OCI-LY7 (cell line): ENCODE data around the gene PRKAG2. TPM values are rescaled to one million over a fixed set of nuclear protein-coding genes. Genes with fewer than 3 reads are reported as not detected.

ENCODE experiments used
- BruUV-seq: library from RNA; stranded (reverse); fragments of 400-500 nt; replicated peaks from 2 replicates; lab custom pipeline; 2021; lab: Mats Ljungman, UMichigan
- CTCF ChIA-PET: fragments of 300-600 bp; sonication (Branson Sonifier 250); formaldehyde crosslinking; loops from one replicate; lab custom pipeline; 2022; ENCODE audit warnings: antibody characterized with exemption; ENCODE audit not compliant: unreplicated experiment; lab: Charles Lee
- POLR2A ChIA-PET: fragments of 300-600 bp; sonication (Branson Sonifier 250); formaldehyde crosslinking; loops from one replicate; lab custom pipeline; 2022; ENCODE audit warnings: antibody characterized with exemption; lab: Charles Lee
- DNase-seq: peaks from one replicate; pipeline ENCODE4 v3.0.0-alpha.2; 2015; ENCODE audit warnings: low spot score
- H2AFZ ChIP-seq: fragments of 200-600 bp; sonication (generic), shearing (Covaris generic); 2 replicates; pipeline ENCODE4 v1.6.1; 2014; ENCODE audit warnings: mild to moderate bottlenecking, antibody characterized with exemption, low read length, moderate library complexity
- H3K27ac ChIP-seq: fragments of 200-600 bp; sonication (generic); 2 replicates; pipeline ENCODE4 v1.5.1; 2014; ENCODE audit warnings: mixed run types, low read depth, mild to moderate bottlenecking, moderate library complexity, low read length, inconsistent platforms; ENCODE audit not compliant: poor library complexity, severe bottlenecking
- H3K36me3 ChIP-seq: fragments of 200-600 bp; sonication (generic); 2 replicates; pipeline ENCODE4 v1.6.1; 2014; ENCODE audit warnings: mild to moderate bottlenecking, antibody characterized with exemption, low read length, moderate library complexity, mixed read lengths; ENCODE audit not compliant: insufficient read depth
- H3K4me1 ChIP-seq: fragments of 200-600 bp; sonication (generic); 2 replicates; pipeline ENCODE4 v1.5.1; 2014; ENCODE audit warnings: mild to moderate bottlenecking, low read length; ENCODE audit not compliant: insufficient read depth, poor library complexity, severe bottlenecking
- H3K4me2 ChIP-seq: fragments of 200-600 bp; sonication (generic); 2 replicates; pipeline ENCODE4 v1.6.1; 2014; ENCODE audit warnings: mild to moderate bottlenecking, low read length
- H3K4me3 ChIP-seq: fragments of 200-600 bp; sonication (generic); 2 replicates; pipeline ENCODE4 v1.5.1; 2014; ENCODE audit warnings: mild to moderate bottlenecking, low read depth, low read length; ENCODE audit not compliant: poor library complexity, severe bottlenecking
- H3K79me2 ChIP-seq: fragments of 200-600 bp; sonication (generic); 2 replicates; pipeline ENCODE4 v1.6.1; 2016; ENCODE audit warnings: low read depth, mild to moderate bottlenecking, low read length, moderate library complexity, mixed read lengths; ENCODE audit not compliant: insufficient read depth
- H3K9me2 ChIP-seq: fragments of 200-600 bp; sonication (generic); 2 replicates; pipeline ENCODE4 v1.6.1; 2016; ENCODE audit warnings: mild to moderate bottlenecking, low read length, mixed read lengths; ENCODE audit not compliant: insufficient read depth
- H3K9me3 ChIP-seq: fragments of 200-600 bp; sonication (generic); 2 replicates; pipeline ENCODE4 v1.6.1; 2014; ENCODE audit warnings: mild to moderate bottlenecking, mixed run types, low read length, mixed read lengths
- H4K20me1 ChIP-seq: fragments of 200-600 bp; sonication (generic); 2 replicates; pipeline ENCODE4 v1.6.1; 2014; ENCODE audit warnings: mild to moderate bottlenecking, antibody characterized with exemption, low read length, moderate library complexity, mixed read lengths; ENCODE audit not compliant: insufficient read depth
- CTCF ChIP-seq: fragments of 200-600 bp; sonication (generic); conservative IDR thresholded peaks from 2 replicates; pipeline ENCODE4 v1.5.1; 2014; ENCODE audit warnings: mild to moderate bottlenecking, antibody characterized with exemption, low read length, moderate library complexity, mixed read lengths
- EZH2phosphoT487 ChIP-seq: fragments of 200-600 bp; sonication (generic); IDR thresholded peaks from 2 replicates; pipeline ENCODE4 v1.6.1; 2018; ENCODE audit warnings: low read depth, borderline replicate concordance, mild to moderate bottlenecking, mixed run types, antibody characterized with exemption, low read length, moderate library complexity, mixed read lengths
- intact Hi-C: fragments of 100-400 bp; cut with micrococcal nuclease; formaldehyde crosslinking; loops from one replicate; pipeline ENCODE4 v1.10.0; 2022; ENCODE audit not compliant: unreplicated experiment
- total RNA-seq, 2 experiments: library from RNA; depleted of rRNA in 1 of 2; stranded (reverse); fragments of >200 nt in 1 of 2; shearing (Covaris generic) in 1 of 2; gene quantifications; 2 replicates each; pipeline ENCODE4 v1.2.3, GENCODE V29; 2014 to 2022

PRKAG2 gene
- total RNA-seq, 2 experiments from 2014 or later, result 1.2 to 5.1 TPM

GRCh38 chr7:151889406-151890354 lies 12.8 kb upstream of the PRKAG2 start:
- no peaks in the 10 kb centered on the region for H3K79me2 ChIP-seq
- no peak for DNase-seq
- POLR2A ChIA-PET, result no interaction called here
- H3K4me3 ChIP-seq, result no peak overlapping the region
- no peaks in the 10 kb centered on the region for H4K20me1 ChIP-seq
- no peaks in the 10 kb centered on the region for H3K9me3 ChIP-seq
- no peak overlapping the region for H2AFZ ChIP-seq
- no peaks in the 10 kb centered on the region for H3K4me1 ChIP-seq
- H3K36me3 ChIP-seq, result no peaks in the 10 kb centered on the region
- CTCF ChIA-PET, result no interaction called here
- no peaks in the 10 kb centered on the region for H3K9me2 ChIP-seq
- intact Hi-C loops, result no loop called here
- no peak overlapping the region for H3K4me2 ChIP-seq
- TF ChIP-seq CTCF, result no peak
- no peak for TF ChIP-seq EZH2phosphoT487
- H3K27ac ChIP-seq, result no peak overlapping the region
- no TSS peak for BruUV-seq

- no peaks in the 10 kb centered on the region for H3K9me3 ChIP-seq
- no peaks in the 10 kb centered on the region for H3K9me2 ChIP-seq
- intact Hi-C loops, result no loop called here
- no TSS peak for BruUV-seq
- H3K27ac ChIP-seq, result no peak overlapping the region
- no peak for DNase-seq
- H3K4me1 ChIP-seq, result no peaks in the 10 kb centered on the region
- ChIA-PET POLR2A (no interaction called here), CTCF (no interaction called here)
- no peak overlapping the region for H3K4me2 ChIP-seq
- TF ChIP-seq CTCF (no peak), EZH2phosphoT487 (no peak)
- no peaks in the 10 kb centered on the region for H3K36me3 ChIP-seq
- no peaks in the 10 kb centered on the region for H4K20me1 ChIP-seq
- H2AFZ ChIP-seq, result no peak overlapping the region
- H3K4me3 ChIP-seq, result no peak overlapping the region
- H3K79me2 ChIP-seq, result no peaks in the 10 kb centered on the region
Measured at GRCh38 chr7:151888079-151889067, 11.5 kb upstream of the PRKAG2 start.
